ENCODE results near the gene HORMAD1. TPM values are rescaled to one million over a fixed set of nuclear protein-coding genes. Genes with fewer than 3 reads are reported as not detected.
"Not testable (repeated sequence)": the region's sequence is repeated elsewhere in the genome, so short reads cannot be mapped to it uniquely, and the experiment has no call there.

Gene HORMAD1
- total and polyA plus RNA-seq, 11 donors: 0.25 to 0.45 TPM; not detected in 9

DNA sequence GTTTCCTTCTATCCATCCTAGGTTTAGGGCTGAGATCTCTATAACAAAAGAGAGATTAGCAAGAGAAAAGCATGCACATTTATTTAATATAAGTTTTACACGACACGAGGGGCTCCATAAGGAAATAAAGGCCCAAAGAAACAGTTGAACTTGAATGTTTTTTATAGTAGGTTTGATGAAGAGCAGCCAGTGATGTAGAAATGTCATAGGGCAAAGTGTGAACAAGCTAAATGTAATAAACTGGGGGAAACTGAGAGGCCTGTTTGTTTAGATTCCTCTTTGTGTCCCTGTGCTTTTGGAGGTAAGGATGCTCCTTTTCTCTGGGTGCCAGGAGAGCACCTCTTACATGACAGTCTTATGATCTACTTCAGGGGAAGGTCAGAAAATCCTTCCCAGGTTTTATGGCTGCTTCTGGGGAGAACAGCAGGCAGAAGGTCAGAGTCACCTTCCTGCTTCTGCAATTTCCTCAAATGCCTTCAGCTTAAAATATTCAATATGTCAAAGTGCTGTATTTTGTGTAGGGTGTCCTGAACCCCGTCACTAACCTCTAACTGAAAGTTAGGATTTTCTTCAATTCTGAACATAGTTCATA lies 9.5 kb upstream of the HORMAD1 start:
- H3K27ac ChIP-seq: no peak overlapping the region
- TF ChIP-seq, protein P1, sequence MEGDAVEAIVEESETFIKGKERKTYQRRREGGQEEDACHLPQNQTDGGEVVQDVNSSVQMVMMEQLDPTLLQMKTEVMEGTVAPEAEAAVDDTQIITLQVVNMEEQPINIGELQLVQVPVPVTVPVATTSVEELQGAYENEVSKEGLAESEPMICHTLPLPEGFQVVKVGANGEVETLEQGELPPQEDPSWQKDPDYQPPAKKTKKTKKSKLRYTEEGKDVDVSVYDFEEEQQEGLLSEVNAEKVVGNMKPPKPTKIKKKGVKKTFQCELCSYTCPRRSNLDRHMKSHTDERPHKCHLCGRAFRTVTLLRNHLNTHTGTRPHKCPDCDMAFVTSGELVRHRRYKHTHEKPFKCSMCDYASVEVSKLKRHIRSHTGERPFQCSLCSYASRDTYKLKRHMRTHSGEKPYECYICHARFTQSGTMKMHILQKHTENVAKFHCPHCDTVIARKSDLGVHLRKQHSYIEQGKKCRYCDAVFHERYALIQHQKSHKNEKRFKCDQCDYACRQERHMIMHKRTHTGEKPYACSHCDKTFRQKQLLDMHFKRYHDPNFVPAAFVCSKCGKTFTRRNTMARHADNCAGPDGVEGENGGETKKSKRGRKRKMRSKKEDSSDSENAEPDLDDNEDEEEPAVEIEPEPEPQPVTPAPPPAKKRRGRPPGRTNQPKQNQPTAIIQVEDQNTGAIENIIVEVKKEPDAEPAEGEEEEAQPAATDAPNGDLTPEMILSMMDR (IDR thresholded peaks at IDR 0.05): no peak
- no peak for TF ChIP-seq POLR2A (IDR thresholded peaks at IDR 0.05)
- intact Hi-C loops (cut with DNase I): no loop called here
- DNase-seq (no peak), ATAC-seq (no peak)
- 81 to 88% (median 87%) methylated on average over 3 of the region's 3 CpGs for WGBS, 4 donors
- H3K4me1 ChIP-seq: no peaks in the 10 kb centered on the region
- H3K4me3 ChIP-seq: no peak overlapping the region
- peaks cover 0 to 43% (median 0%) of the 10 kb centered on the region in 9 donors for H3K36me3 ChIP-seq
- no peaks in the 10 kb centered on the region for H3K27me3 ChIP-seq
- H3K9me3 ChIP-seq: no peaks in the 10 kb centered on the region

DNA sequence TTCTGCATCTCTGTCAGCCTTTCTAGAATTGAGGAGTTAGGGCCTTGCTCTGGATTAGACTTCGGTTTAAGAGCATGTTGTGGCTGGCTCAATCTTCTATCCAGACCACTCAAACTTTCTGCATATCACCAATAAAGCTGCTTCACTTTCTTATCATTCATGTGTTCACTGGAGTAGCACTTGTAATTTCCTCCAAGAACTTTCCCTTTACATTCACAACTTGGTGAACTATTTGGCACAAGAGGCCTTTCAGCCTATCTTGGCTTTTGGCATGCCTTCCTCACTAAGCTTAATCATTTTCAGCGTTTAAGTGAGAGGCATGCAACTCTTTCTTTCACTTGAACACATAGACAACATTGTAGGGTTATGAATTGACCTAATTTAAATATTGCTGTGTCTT lies 3.6 kb upstream of the HORMAD1 start:
- Histone ChIP-seq H3K27me3 (no peaks in the 10 kb centered on the region), H3K36me3 (no peaks in the 10 kb centered on the region), H3K27ac (no peak overlapping the region), H3K4me1 (no peaks in the 10 kb centered on the region), H3K4me3 (no peak overlapping the region), H3K9me3 (peaks cover 0 to 9% (median 0%) of the 10 kb centered on the region in 12 donors)
- ATAC-seq (no peak), DNase-seq (no peak)
- 64 to 78% (median 77%) methylated on average over 2 of the region's 2 CpGs for WGBS, 4 donors
- TF ChIP-seq, protein P1 (IDR thresholded peaks at IDR 0.05): no peak
- no peak for TF ChIP-seq POLR2A (IDR thresholded peaks at IDR 0.05)
- intact Hi-C loops (cut with DNase I): loop anchor here in 1 of 10 donors (5.0 kb wide), 1 partner anchor 48 kb away; no protein-coding TSS in a partner anchor

DNA sequence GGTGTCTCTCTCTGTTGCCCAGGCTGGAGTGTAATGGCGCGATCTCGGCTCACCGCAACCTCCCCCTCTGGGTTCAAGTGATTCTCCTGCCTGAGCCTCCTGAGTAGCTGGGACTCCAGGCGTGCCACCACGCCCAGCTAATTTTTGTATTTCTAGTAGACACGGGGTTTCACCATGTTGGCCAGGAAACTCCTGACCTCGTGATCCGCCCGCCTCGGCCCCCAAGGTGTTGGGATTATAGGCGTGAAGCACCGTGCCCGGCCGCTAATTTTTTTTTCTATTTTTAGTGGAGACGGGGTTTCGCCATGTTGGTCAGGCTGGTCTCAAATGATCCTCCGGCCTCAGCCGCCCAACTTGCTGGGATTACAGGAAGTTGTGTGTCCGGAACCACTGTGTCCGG lies 597 bp downstream of the HORMAD1 start:
- Histone ChIP-seq H3K9me3 (peaks cover 0 to 9% (median 0%) of the 10 kb centered on the region in 12 donors), H3K27me3 (no peaks in the 10 kb centered on the region), H3K27ac (no peak overlapping the region), H3K4me1 (no peaks in the 10 kb centered on the region), H3K36me3 (no peaks in the 10 kb centered on the region), H3K4me3 (peak overlapping the region in 2 of 12 donors; percentile 19 to 23)
- intact Hi-C loops (cut with DNase I): loop anchor here in 1 of 10 donors (5.0 kb wide), 1 partner anchor 52 kb away; no protein-coding TSS in a partner anchor
- WGBS, 4 donors: 89 to 93% (median 91%) methylated on average over 21 of the region's 21 CpGs
- DNase-seq (no peak), ATAC-seq (no peak)
- TF ChIP-seq POLR2A (IDR thresholded peaks at IDR 0.05): no peak
- TF ChIP-seq, protein P1 (IDR thresholded peaks at IDR 0.05): no peak

DNA sequence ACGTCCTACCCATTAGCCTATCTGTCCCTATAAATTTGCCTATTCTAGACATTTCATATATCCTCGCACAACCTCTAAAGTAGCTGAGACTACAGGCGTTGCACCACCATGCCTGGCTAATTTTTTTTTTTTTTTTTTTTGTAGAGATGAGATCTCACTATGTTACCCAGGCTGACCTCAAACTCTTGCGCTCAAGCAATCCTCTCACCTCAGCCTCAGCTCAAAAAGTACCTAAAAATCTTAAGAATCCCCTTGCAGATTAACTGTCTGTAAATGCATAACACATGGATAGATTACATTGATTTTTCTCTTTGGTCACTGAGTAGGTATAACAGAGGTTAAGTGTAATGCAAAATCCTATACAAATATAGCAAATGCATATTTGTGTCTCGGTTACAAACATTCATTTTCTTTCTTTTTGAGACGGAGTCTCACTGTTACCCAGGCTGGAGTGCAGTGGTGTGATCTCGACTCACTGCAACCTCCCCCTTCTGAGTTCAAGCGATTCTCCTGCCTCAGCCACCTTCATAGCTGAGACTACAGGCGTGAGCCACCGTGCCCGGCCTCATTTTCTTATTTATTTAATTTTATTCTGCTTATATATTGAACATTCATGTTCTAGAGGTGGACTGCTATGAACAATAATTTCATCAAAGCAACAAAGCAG lies 2.3 kb downstream of the HORMAD1 start:
- no peak for TF ChIP-seq POLR2A (IDR thresholded peaks at IDR 0.05)
- TF ChIP-seq, protein P1 (IDR thresholded peaks at IDR 0.05): no peak
- WGBS, 4 donors: 82 to 88% (median 84%) methylated on average over 11 of the region's 11 CpGs
- intact Hi-C loops (cut with DNase I): no loop called here
- Histone ChIP-seq H3K9me3 (peaks cover 0 to 4% (median 0%) of the 10 kb centered on the region in 12 donors), H3K27ac (no peak overlapping the region), H3K36me3 (no peaks in the 10 kb centered on the region), H3K27me3 (no peaks in the 10 kb centered on the region), H3K4me1 (no peaks in the 10 kb centered on the region), H3K4me3 (no peak overlapping the region)
- ATAC-seq: no peak
- DNase-seq: no peak

DNA sequence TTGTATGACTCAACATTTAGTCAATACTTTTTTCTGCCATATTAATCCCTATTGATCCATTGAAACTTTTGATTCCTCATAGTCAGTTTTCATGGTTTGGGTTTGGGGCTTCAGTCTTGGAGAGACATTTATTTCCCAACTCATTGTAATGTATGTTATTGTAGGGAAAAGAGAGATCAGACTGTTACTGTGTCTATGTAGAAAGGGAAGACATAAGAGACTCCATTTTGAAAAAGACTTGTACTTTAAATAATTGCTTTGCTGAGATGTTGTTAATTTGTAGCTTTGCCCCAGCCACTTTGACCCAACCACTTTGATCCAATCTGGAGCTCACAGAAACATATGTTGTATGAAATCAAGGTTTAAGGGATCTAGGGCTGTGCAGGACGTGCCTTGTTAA lies 11.7 kb downstream of the HORMAD1 start:
- 46 to 83% (median 73%) methylated on average over 1 of the region's 1 CpG for WGBS, 4 donors
- H3K36me3 ChIP-seq; H3K27ac ChIP-seq; ATAC-seq; H3K9me3 ChIP-seq; H3K4me3 ChIP-seq; H3K27me3 ChIP-seq; DNase-seq; intact Hi-C loops (cut with DNase I); H3K4me1 ChIP-seq: not testable (repeated sequence)

Measured in heart left ventricle (tissue), 16 donors.